DOHH2 (cell line): Measurements from ENCODE around the gene ARL14EP.

Experiments
- EZH2phosphoT487 ChIP-seq: fragments of 200-600 bp; sonication (generic); IDR thresholded peaks from 2 replicates; pipeline ENCODE4 v1.6.1; 2017; ENCODE audit warnings: borderline replicate concordance, mild to moderate bottlenecking, antibody characterized with exemption, low read length, moderate library complexity, mixed read lengths
- TF ChIP-seq, protein P1 (sequence below): fragments of 200-600 bp; sonication (generic); IDR thresholded peaks from one replicate; pipeline ENCODE4 v1.5.1; 2014; ENCODE audit warnings: antibody characterized with exemption, mild to moderate bottlenecking, low read depth, low read length; ENCODE audit not compliant: poor library complexity, severe bottlenecking

DNA sequence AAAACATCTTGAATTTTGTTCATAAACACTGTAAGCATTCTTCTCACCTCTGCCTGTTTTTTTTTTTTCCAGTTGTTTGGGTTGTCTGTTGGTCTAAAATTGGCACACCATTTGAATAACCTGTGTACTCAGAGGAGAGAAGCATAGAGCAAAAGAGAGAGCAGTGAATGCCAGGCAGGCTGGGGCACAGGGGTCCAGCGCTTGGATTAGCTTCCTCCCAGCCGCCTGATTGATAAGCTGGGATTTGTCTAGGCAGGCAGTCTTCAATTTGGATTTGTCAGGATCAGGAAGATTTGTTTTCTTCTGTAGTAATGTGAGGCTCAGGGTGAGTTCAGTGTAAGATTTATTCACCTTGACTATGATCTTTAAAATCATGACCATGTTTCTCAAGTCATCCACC lies 59.0 kb downstream of the ARL14EP start:
- TF ChIP-seq, protein P1, sequence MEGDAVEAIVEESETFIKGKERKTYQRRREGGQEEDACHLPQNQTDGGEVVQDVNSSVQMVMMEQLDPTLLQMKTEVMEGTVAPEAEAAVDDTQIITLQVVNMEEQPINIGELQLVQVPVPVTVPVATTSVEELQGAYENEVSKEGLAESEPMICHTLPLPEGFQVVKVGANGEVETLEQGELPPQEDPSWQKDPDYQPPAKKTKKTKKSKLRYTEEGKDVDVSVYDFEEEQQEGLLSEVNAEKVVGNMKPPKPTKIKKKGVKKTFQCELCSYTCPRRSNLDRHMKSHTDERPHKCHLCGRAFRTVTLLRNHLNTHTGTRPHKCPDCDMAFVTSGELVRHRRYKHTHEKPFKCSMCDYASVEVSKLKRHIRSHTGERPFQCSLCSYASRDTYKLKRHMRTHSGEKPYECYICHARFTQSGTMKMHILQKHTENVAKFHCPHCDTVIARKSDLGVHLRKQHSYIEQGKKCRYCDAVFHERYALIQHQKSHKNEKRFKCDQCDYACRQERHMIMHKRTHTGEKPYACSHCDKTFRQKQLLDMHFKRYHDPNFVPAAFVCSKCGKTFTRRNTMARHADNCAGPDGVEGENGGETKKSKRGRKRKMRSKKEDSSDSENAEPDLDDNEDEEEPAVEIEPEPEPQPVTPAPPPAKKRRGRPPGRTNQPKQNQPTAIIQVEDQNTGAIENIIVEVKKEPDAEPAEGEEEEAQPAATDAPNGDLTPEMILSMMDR, result no peak
- TF ChIP-seq EZH2phosphoT487, result no peak
